SW480 (cell line): ENCODE data around the gene IFNA14.
"Not testable (repeated sequence)": the region's sequence is repeated elsewhere in the genome, so short reads cannot be mapped to it uniquely, and the experiment has no call there.

Experiments
- DNase-seq: peaks from one replicate; pipeline ENCODE4 v3.0.0-alpha.2; 2016; ENCODE audit warnings: low spot score

IFNA14 gene

GRCh38 chr9:21213411-21214326 lies 26.1 kb downstream of the IFNA14 start:
- peak; percentile 16 for DNase-seq

DNA sequence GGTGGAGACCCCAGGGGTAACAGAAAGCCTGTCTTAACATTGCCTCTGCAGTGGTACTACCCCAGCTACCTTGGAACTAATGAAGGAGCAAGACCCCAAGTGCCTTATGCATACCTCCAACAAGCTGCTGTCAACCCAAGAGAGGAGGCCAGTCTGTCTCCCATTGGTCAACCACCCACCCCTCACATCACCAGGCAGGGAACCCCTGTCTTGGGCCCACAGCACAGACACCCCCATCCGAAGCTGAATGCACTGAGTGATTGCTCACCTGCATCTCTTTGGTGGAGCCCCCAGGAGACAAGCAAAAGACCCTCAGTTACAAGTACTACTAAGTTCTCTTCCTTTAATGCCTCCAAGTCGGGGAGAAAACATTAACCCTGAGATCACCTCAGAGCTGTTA lies 27.6 kb downstream of the IFNA14 start:
- not testable (repeated sequence) for DNase-seq

DNA sequence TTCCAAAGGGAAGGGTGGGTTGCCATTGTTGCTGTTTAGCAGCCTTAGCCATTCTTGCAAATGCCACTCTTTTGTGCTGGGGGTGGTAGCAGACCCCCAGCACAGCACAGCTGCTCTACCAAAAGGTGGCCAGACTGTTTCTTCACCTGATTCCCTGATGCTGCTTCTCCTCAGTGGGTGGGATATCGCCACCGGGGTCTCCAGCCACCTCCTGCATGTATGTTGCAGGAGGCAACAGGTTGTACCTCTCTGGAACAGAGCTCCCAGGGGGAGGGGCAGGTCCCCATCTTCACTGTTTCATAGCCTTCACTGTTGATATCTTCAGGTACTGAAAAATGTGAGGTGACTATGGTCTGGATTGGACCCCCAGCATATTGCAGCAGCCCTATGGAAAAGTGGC lies 29.0 kb downstream of the IFNA14 start:
- DNase-seq: not testable (repeated sequence)

DNA sequence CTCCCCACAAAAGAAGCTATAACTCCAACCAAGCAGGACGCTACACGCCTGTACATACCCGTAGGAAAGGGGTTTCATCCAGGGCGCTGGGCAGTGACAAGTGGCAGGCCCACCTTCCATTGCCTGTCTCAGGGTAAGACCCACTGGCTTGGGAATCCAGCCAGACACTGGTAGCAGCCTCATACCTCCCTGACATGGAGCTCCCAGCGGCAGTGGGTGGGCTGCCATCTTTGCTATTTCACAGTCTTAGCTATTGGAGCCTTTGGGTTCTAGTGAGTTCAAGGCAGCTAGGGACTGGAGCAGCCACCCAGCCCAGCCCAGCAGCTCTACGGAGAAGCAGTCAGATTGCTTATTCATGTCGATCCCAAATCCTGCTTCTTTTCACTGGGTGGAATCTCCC lies 29.5 kb downstream of the IFNA14 start:
- DNase-seq: no peak

GRCh38 chr9:21207043-21207442 lies 32.8 kb downstream of the IFNA14 start, which contains the start of gene IFNA10:
Gene IFNA10, minus strand, starts transcription at chr9:21207143. Its CDS starts 46 bp downstream, at chr9:21207097.
- not testable (repeated sequence) for DNase-seq

DNA sequence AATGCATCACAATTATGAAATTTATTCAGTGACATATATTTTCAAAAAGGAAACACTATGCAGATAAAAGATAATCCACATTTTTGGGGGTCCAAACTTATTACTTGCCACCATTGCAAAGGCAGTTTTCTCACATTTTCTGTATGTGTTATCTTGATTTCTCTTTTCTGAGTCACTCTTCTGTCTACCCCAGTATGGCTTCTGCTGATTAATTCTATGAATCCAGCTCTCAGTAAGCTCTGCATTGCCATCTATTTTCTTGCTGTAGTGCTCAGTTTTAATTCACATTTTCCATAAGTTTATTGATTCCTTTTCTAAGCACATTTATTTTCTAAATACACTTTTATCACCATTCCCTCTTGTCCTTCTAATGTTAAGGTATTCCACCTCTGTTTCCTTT lies 34.6 kb downstream of the IFNA14 start:
- no peak for DNase-seq

- DNase-seq: not testable (repeated sequence)
These were observed 37.7 kb downstream of the IFNA14 start, which contains the start of gene IFNA7 for GRCh38 chr9:21202105-21202504. Gene IFNA7, minus strand, starts transcription at chr9:21202205. Its CDS starts 40 bp downstream, at chr9:21202165.

GRCh38 chr9:21194867-21195776 lies 44.7 kb downstream of the IFNA14 start:
- peak; percentile 7 for DNase-seq
